OCI-M1 (cell line): ENCODE results near the gene GABPA.
A peak's percentile ranks its signal among the peaks of the same experiment; 100 is the strongest.
"Not testable (repeated sequence)": the region's sequence is repeated elsewhere in the genome, so short reads cannot be mapped to it uniquely, and the experiment has no call there.

ENCODE experiments used
- DNase-seq: peaks from one replicate; lab custom pipeline; 2025; lab: John Stamatoyannopoulos, UW

GABPA gene

DNA sequence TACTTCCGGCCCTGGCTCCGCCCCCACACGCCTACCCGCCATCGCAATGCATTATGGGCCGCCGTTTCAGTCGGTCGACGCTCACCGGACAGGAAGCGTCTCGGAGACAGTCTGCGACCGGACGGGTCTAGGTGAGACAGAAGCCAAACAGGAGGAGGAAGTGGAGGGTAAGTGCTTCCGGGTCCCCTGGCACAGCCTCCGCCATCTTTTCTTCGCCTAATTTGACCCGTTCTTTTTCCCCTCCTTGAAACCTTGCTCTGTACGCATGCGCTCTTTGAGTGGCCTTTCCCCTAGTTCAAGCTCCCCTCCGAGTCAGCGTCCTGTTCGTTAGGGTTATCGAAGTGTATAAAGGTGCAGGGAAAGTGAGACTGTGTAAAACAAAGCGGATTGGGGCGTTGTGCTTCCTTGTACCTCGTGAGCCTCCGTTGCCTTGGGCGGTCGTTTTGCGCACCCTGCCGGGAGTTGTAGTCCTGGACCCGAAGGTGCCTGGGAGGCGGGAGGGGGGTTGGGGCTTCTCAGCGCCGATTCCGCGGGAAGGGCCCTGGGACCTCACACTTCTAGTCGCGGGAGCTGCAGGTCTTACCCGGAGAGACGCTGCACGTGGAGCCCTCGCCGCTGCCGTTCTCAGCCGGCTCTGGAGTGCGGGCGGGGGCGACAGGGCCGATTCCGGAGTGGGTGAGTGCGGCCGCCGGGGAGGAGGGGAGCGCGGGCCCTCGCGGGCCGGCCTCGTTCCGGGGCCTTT, at the start of gene GABPA, which contains the start of gene ATP5PF:
Gene GABPA, plus strand, starts transcription at position 69 of the 742 bp plus-strand sequence. CDS start 6,627 bp downstream, outside the sequence.
Gene ATP5PF, minus strand, starts transcription at position 1 of the 742 bp plus-strand sequence. CDS start 5,110 bp downstream, outside the sequence.
- peak; percentile 98 for DNase-seq

DNA sequence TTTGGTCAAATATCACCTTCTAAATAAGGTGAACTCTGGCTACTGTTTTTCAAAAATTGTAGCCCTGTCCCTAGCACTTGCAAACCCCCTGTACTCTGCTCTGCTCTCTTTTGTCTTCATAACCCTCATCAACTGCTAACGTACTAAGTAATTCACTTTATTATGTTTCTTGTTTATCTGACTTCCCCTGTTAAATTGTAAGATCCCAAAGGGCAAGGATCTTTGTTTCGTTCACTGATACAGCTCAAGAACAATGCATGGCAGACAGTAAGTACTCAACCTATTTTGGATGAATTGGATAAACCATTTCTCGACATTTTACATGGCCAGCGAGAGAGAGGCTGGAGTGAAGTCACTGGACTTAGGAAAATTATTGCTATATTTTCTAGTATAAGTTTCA, 47.0 kb upstream of the GABPA start:
- no peak for DNase-seq

DNA sequence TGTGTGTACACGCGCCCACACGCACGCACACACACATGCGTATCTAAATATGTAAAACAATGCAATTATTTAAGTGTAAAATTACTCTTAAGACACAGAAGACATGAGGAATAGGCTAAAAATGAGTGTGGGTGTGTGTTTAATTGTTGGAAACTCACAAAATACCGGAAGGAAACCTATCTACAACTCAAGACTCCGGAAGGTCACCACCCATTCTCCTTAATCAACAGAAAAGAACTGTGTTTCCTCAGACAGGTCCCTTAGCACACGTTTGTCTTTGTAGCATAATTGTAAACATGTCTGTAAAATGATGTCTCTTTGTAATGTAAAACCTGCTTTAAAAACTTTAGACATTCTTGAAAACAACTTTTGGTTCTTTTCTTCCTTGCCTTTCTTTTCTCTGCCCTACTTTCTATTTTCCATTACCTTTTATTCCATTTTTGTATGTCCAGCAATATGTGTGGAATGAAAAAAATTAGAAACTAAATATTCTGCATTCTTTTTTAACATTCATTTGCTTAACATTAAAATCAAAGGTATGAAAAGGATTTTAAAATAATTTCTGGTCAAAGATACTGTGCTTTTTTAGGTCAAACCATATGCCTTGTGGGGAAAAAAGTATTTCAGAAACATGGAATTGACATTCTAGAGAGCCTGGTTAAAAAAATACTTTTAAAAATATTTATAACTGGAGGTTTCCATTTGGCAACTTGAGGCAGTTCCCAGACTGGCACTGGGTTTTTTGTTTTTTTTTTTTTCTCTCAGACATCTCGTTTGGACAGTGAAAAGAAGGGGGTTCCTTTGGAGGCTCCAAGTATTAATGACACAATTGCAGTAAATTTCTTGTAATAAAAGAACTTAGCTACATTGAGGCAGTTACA, 46.3 kb upstream of the GABPA start:
- DNase-seq: no peak

DNA sequence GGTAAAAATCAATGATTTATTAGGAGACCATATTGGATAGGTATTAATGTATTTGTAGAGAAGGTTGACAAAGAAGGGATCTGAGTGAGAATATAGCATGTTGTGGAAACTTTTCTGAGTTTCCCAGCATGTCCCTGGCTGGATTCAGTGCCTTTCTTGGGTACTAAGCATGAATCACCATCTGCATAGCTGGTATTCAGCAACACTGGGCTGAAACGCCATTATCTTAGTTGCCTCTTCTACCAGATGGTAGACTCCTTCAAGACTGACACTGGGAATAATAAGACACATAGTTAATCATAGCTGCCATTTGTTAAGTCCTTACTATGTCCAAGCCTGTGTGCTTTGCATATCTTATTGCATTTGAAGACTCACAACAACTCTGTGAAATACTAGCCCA, 45.5 kb upstream of the GABPA start:
- no peak for DNase-seq

DNA sequence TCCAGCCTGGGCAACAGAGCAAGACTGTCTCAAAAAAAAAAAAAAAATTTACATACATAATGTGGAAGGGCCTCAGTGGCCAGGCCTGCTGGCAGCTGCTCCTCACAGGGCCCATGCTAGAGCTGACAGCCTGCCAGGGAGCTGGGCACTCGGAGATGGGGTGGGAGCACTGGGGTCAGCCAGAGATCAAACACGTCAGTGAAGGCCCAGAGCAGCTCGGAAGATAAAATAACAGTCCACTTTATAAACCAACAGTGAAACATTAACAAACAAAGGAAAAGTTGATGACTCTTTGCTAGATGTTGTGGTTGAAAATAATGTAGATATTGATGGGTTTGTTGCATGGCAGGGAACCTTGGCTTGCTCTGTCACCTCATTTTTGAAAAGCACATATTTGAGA, 42.8 kb upstream of the GABPA start:
- DNase-seq: no peak

DNA sequence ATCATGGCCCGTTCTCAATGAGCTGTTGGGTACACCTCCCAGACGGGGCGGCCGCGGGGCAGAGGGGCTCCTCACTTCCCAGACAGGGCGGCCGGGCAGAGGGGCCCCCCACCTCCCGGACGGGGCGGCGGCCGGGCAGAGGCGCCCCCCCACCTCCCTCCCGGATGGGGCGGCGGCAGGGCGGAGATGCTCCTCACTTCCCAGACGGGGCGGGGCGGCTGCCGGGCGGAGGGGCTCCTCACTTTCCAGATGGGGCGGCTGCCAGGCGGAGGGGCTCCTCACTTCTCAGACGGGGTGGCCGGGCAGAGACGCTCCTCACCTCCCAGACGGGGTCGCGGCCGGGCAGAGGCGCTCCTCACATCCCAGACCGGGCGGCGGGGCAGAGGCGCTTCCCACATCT, 39.3 kb upstream of the GABPA start:
- DNase-seq: not testable (repeated sequence)

DNA sequence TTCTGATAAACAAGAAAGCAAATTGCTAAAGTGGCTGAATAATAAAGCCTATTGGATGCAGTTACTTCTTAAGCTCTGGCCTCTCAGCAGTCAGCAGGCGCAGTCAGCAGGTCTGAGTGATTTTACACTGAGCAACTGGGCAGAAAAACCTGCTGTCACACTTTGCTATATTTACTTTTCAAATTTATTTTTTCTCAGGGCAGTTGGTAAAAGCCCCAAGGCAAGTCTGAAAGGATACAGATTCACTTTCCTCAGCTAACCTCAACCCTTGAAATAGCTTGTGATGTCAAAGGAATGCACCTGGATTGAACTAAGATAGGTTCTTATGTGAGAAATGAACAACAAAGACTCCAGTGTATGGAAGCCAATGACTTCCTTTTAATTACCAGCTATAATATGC, 34.0 kb upstream of the GABPA start:
- DNase-seq: no peak

DNA sequence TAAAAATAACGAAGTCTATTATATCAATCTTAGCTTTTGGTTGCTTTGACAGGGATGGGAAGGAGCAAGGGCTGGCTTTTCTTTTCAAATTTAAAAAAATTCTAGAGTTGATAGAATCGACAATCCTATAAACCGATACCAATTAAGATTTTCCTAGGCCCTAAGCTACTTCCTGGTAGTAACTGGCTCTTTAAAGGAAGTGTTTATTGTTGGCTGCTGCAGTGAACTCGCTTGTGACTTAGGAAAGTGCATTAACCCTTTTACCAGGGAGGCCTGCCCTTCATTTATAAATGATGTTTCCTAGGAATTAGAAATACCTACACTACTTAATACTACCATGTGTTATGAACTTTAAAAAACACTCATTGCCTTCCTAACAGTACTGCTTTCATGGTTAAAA, 33.2 kb upstream of the GABPA start:
- peak; percentile 13 for DNase-seq

DNA sequence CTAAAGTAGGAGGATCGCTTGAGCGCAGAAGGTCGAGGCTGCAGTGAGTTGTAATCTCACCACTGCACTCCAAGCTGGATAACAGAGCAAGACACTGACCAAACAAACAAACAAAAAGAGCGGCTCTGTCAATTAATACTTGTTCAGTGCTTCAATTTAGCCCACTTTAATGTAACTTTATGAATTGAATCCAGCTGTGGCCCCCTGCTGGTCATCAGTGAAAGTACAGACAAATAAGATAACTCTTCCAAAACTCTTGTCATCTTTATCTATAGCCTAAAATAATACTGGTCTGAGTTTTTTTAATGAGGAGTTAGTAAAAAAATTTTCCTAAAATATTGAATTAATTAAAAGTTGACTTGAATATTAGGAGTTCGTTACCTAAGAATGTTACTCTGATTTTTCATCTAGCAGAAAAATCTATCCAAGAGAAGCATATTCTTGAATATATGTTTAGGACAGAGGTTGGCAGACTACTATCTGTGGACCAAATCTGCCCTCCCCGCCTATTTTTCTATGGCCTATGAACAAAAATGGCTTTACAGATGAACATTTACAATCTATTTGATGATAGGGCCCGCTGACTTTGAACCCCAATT, 26.2 kb upstream of the GABPA start:
- DNase-seq: peak; percentile 56

DNA sequence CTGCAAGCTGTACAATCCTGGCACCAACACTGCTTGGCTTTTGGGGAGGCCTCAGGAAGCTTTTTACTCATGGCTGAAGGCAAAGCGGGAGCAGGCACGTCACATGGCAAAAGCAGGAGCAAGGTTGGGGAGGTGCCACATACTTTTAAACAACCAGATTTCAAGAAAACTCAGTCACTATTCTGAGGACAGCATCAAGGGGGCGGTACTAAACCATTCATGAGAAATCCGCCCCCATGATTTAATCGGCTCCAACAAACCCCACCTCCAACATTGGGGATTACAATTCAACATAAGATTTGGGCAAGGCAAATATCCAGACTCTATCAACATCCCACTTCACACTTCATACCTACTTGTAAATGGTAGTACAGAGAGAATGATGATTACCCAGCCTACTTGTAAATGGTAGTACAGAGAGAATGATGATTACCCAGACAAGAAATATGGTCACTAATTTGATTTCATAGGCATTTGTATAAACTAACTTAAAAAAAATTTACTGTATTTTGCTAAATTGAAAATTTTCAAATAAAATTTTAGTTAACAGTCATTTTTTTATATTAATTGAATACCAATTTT, 25.0 kb upstream of the GABPA start:
- DNase-seq: no peak

DNA sequence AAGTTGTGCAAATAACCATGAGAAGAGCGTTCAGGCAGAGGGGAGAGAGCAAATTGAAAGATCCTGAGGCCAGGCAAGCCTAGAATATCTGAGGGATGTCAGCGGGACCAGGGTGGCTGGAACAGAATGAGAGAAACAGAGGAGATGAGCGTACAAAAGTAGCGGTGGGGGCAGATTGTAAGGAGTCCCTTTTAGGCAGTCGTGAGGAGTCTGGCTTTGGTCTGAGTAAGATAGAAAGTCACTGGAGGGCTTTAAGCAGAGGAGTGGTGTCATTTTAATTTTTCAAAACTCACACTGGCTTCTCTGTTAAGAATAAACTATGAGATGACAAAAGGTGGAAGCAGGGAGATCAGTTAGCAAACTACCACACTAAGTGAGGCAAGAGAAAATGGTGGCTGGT, 24.2 kb upstream of the GABPA start:
- no peak for DNase-seq

DNA sequence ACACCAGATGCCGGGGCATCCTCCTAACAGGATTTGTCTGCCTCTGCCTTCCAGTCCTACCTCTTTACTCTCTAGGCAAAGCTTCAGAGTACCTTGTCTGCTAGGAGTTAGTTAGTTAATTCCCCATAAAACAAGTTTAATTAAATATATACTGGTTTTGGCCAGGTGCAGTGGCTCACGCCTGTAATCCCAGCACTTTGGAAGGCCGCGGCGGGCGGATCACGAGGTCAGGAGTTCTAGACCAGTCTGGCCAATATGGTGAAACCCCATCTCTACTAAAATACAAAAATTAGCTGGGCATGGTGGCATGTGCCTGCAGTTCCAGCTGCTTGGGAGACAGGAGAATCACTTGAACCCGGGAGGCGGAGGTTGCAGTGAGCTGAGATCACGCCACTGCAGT, 20.7 kb upstream of the GABPA start:
- DNase-seq: not testable (repeated sequence)

DNA sequence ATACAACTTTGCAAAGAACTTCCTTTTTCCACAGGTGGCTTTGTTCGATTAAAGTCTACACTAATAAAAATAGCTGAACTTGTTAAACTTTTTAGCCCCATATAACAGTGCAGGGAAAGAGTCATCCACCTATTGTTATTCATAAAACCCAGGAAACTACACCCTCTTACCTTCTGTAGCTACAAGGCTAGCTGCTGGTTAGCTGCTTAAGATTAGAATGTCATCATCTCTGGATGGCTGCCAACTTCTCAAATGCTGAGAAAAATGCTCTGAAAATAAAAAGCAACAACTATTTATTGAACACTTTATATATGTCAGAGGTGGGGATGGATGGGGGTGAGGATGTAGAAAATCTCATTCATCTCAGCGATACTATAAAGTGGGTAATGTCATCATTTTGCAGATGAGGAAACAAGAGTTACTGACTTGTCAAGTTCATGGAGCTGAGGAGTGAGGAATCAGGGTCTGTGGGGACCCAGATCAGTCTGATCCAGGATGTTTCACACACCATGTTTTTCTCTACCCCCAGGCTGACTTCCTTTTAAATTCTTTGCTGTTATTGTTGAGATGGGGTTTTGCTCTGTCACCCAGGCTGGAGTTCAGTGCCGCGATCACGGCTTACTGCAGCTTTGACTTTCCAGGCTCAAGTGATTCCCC, 17.2 kb upstream of the GABPA start:
- peak; percentile 68 for DNase-seq

DNA sequence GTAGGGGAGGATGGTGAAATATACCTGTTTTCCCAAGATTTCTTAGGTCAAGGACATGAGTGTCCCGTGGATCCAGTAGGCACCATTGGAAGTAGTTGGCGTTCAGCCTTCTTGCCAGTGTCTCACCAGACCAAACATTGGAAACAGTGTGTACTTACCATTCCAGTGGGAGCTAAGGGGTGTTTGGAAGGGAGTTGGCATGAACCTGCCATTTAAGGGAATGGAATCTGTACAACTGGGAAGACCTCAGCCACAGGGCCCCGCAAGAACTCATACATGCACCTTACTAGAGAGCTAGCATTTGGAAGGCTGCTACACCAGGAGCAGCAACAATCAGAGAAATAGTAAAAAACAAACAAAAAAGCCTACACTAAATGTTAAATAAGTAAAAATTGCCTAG, 12.8 kb upstream of the GABPA start:
- no peak for DNase-seq

DNA sequence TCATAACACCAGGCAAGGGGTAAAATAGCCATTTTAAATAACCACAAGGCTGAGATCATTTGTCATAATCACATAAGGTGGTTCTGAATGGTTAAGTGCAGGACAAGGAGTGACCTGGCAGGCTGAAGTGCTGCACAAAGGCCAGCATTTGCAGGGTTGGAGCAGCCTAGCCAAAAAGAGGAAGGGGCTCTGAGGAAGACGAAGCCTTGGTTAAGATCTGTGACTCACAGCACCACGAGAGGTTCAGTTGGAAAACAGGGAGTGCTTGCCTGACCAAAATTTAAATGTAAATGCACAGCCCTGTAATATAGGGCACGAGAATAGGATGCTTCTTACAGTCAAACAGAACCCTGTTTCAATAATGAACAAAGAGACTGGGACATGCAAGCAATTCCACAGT, 12.1 kb upstream of the GABPA start:
- peak; percentile 38 for DNase-seq

DNA sequence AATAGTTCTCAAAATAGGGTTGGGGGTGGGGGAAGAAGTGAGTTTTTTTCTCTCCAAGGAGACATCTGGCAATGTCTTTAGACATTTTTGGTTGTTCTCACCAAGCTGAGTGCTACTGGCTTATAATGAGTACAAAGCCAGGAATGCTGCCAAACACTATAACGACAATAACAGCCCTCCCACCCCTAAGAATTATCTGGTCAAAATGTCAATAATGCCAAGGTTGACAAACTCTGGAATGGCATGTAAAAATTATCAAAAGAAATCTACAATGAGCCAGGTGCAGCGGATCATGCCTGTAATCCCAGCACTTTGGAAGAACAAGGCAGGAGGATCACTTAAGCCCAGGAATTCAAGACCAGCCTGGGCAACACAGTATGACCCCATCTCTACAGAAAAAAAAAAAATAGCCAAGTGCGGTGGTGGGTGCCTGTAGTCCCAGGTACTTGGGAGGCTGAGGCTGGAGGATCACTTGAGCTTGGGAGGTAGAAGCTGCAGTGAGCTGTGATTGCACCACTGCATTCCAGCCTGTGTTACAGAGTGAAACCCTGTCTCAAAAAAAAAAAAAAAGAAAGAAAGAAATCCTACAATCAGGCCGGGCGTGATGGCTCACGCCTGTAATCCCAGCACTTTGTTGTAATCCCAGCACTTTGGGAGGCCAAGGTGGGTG, 2.5 kb upstream of the GABPA start:
- DNase-seq: no peak

DNA sequence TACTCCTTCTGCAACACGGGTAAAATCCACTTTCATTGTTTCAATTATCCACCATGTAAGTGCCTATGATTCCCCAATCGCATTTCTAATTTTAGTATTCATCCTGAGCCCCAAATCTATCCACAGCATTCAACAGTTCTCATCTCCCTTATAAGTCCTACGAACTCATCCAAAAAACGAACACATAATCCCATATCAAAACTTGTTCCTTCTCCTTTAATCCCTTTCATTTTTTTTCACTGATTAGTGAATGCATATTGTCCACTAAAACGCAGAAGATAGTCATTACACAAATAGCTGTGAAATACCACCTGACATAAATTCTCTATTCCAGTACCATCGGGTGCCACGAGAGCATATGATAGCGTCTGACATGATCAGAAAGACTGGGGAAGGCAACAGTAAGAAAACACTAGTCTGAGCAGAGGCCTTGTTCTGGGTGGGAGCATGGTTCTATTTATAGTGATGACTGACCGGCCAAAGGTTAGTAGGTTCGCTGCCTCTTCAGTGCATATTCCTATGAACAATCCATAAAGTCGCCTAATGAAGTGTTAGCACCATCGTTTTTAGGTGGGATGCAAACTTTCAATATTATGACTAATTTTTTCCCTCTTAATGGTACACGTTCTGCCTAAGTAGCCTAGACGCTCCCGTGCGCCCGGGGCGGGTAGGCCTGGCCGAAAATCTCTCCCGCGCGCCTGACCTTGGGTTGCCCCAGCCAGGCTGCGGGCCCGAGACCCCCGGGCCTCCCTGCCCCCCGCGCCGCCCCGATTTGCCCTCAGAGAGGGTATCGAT, 716 bp upstream of the GABPA start:
- peak; percentile 59 for DNase-seq

DNA sequence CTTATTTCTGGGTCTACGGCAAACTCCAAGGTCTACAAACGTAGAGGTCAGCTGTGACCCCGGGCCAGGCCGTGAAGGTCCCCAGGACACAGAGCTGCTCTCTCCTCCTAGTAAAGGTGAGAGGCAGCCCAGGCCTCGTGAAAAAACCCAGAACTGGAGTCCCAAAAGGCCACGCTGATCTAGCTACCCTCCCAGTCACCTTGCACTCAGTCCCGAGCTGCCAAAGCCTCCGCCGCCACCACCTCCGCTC, 193 bp upstream of the GABPA start:
- DNase-seq: no peak

DNA sequence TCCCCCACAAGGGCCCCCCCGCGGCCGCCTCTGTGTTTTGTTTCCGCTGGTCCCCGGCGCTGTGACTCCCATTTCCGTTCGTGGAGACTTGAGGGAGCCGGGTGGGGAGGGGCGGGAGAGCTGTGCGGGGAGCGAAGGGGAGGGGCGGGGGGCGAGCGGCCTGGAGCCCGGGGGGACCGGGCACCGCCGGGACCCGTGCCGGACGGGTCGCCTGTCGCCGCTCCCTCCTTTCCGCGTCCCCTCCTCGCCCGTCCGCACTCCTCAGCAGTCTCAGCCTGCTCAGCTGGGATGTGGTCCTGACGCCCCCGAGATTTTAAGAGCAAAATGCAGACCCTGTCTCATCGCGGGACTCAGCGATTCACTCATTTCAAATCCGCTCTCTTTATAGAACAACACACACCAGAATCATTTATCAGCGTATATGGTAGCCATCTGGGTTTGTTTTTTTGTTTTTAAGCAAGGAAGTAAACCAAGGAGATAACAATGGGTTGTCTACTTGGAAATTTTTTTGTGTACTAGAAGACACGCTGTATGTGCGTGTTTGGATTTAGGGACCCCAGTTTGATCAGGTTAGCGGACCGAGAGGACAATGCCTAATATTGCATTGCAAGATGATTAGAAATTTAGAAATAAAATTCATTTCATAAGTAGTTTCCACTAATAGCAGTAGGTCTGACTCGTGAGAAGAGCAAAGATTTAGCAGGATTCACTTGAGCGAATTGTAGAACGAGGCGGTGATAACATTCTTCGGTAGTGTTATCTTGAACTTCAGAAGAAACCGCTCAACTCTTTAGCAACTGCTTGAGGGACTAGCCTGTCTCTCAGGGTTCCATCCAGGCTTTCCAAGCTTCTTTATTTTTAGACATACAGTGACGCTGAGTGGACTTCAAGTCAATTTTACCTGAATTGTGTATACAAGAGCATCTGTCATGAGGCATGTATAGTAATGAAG, 1.1 kb downstream of the GABPA start:
- DNase-seq: peak; percentile 87

DNA sequence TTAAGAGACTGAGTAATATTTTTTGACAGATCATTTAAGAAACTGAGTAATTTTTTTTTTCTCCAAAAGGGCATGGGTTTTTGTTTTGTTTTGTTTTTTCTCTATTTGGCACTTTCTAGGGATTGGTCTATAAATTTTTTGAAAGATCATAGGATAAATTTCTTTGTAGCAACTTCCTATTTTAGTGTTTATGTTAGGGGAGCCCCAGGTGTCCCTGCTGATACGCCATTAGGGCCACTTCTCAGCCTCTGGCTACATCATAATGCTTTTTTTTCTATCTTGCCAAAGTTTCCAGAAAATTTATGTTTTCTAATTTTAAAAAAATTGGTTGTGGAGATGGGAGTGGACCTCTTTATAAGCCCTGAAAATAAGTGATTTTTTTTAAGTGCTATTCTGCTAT, 2.6 kb downstream of the GABPA start:
- DNase-seq: peak; percentile 31
